Neural progenitor cell (in vitro differentiated cells): ENCODE results near the gene PHKA2.

Source experiments
- CTCF ChIP-seq: fragments of 200-600 bp; sonication (generic); IDR thresholded peaks from 2 replicates; pipeline ENCODE4 v1.5.1; 2017; ENCODE audit warnings: antibody characterized with exemption, mild to moderate bottlenecking
- EZH2phosphoT487 ChIP-seq: fragments of 200-600 bp; sonication (generic); IDR thresholded peaks from 2 replicates; pipeline ENCODE4 v1.6.1; 2017; ENCODE audit warnings: antibody characterized with exemption

- TF ChIP-seq EZH2phosphoT487 (no peak), CTCF (no peak)
Observed at GRCh38 chrX:18855919-18856644, 127.8 kb downstream of the PHKA2 start.
